ENCODE measurements around the gene CACNB4.

CACNB4 gene

DNA sequence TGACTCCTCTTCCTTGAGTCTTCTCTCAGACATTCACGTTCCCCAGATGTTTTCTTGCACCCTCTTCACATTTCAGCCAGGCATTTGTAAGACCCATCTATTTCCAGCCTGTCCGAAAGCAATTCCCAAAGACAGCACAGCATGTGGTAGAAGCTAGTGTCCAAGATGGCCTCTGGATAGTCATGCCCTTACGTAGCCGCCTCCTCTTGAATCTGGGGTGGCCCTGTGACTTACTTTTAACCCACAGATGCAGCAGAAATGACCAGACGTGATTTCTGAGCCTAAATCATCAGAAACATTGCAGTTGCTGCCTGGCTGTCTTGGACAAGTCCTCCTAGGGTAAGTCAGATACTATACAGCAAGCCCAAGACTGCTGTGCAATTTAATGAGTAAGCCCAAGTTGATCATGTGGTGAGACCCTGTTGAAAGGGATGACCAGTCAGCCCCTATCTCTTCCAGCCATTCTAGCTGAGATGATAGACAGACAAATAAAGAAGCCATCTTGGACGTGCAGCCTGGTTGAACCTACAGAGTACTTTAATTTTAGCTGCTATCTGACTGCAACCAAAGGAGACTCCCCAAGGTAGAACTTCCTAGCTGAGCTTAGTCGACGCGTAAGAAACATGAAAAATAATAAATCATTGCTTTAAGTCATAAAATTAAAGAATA lies 282.9 kb downstream of the CACNB4 start:
- 94% methylated on average over 9 of the region's 9 CpGs for WGBS
- no peak overlapping the region for H2BK15ac ChIP-seq (ENCODE audit: low read depth, poor library complexity, severe bottlenecking)
- H2BK12ac ChIP-seq (ENCODE audit: low read length in 2 of 2) = no peak overlapping the region
- H2AFZ ChIP-seq (ENCODE audit: low read depth, low read length) = no peak overlapping the region
- H3K18ac ChIP-seq (ENCODE audit: low read depth in 1 of 2, low read length in 2 of 2) = no peak overlapping the region
- no peaks in the 10 kb centered on the region for H3K27me3 ChIP-seq (ENCODE audit: control insufficient read depth in 1 of 2, insufficient read depth in 1 of 2, low read length in 2 of 2)
- H3K9me3 ChIP-seq (ENCODE audit: control insufficient read depth, low read length) = no peaks in the 10 kb centered on the region
- no peak overlapping the region for H3K23ac ChIP-seq (ENCODE audit: low read length in 2 of 2)
- no peak overlapping the region for H2AK5ac ChIP-seq (ENCODE audit: low read length, severe bottlenecking)
- no peak overlapping the region for H4K91ac ChIP-seq (ENCODE audit: low read length)
- H2BK5ac ChIP-seq (ENCODE audit: low read depth, low read length, poor library complexity, severe bottlenecking) = no peak overlapping the region
- no peak overlapping the region for H3K14ac ChIP-seq (ENCODE audit: low read length in 2 of 2)
- no peak overlapping the region for H3K27ac ChIP-seq (ENCODE audit: low read length, poor library complexity, severe bottlenecking)
- H3K36me3 ChIP-seq (ENCODE audit: control insufficient read depth in 1 of 2, insufficient read depth in 2 of 2, low read depth in 1 of 2, low read length in 2 of 2) = peaks cover 11 to 32% of the 10 kb centered on the region in 2 experiments
- peaks cover 9% of the 10 kb centered on the region for H3K79me1 ChIP-seq (replicated peaks; ENCODE audit: low read length, poor library complexity, severe bottlenecking)
- no peak for DNase-seq
- peaks cover 2% of the 10 kb centered on the region for H3K4me1 ChIP-seq (ENCODE audit: control insufficient read depth, insufficient read depth, low read depth, low read length)
- no peak overlapping the region for H3K4me3 ChIP-seq (ENCODE audit: insufficient read depth in 1 of 2, low read depth in 1 of 2, low read length in 2 of 2)
- no peak overlapping the region for H4K8ac ChIP-seq (ENCODE audit: low read length)
- H2BK120ac ChIP-seq (ENCODE audit: low read depth, low read length) = no peak overlapping the region
- no peak overlapping the region for H3K9ac ChIP-seq (ENCODE audit: low read length)
- H3K4ac ChIP-seq (ENCODE audit: low read depth in 1 of 2, low read length in 2 of 2) = no peak overlapping the region
- no peak overlapping the region for H3K4me2 ChIP-seq (ENCODE audit: low read length, poor library complexity, severe bottlenecking)

- Histone ChIP-seq H3K36me3 (ENCODE audit: control insufficient read depth in 1 of 2, insufficient read depth in 2 of 2, low read depth in 1 of 2, low read length in 2 of 2) (peaks cover 9 to 61% of the 10 kb centered on the region in 2 experiments), H2BK5ac (ENCODE audit: low read depth, low read length, poor library complexity, severe bottlenecking) (no peak overlapping the region), H2AK5ac (ENCODE audit: low read length, severe bottlenecking) (no peak overlapping the region), H4K8ac (ENCODE audit: low read length) (no peak overlapping the region), H3K4me3 (ENCODE audit: insufficient read depth in 1 of 2, low read depth in 1 of 2, low read length in 2 of 2) (no peak overlapping the region), H3K18ac (ENCODE audit: low read depth in 1 of 2, low read length in 2 of 2) (no peak overlapping the region), H3K27ac (ENCODE audit: low read length, poor library complexity, severe bottlenecking) (no peak overlapping the region), H2BK12ac (ENCODE audit: low read length in 2 of 2) (no peak overlapping the region), H3K4me1 (ENCODE audit: control insufficient read depth, insufficient read depth, low read depth, low read length) (peaks cover 1% of the 10 kb centered on the region), H3K9me3 (ENCODE audit: control insufficient read depth, low read length) (no peaks in the 10 kb centered on the region), H4K91ac (ENCODE audit: low read length) (no peak overlapping the region), H3K4me2 (ENCODE audit: low read length, poor library complexity, severe bottlenecking) (no peak overlapping the region), H2BK15ac (ENCODE audit: low read depth, poor library complexity, severe bottlenecking) (no peak overlapping the region), H3K4ac (ENCODE audit: low read depth in 1 of 2, low read length in 2 of 2) (no peak overlapping the region), H2BK120ac (ENCODE audit: low read depth, low read length) (no peak overlapping the region), H3K14ac (ENCODE audit: low read length in 2 of 2) (no peak overlapping the region), H3K23ac (ENCODE audit: low read length in 2 of 2) (no peak overlapping the region), H3K27me3 (ENCODE audit: control insufficient read depth in 1 of 2, insufficient read depth in 1 of 2, low read length in 2 of 2) (no peaks in the 10 kb centered on the region), H2AFZ (ENCODE audit: low read depth, low read length) (no peak overlapping the region), H3K79me1 (replicated peaks; ENCODE audit: low read length, poor library complexity, severe bottlenecking) (peaks cover 10% of the 10 kb centered on the region), H3K9ac (ENCODE audit: low read length) (no peak overlapping the region)
- DNase-seq = no peak
- WGBS = 100% methylated on average over 1 of the region's 1 CpG
Observed at GRCh38 chr2:151810489-151810888, 288.4 kb downstream of the CACNB4 start.

DNA sequence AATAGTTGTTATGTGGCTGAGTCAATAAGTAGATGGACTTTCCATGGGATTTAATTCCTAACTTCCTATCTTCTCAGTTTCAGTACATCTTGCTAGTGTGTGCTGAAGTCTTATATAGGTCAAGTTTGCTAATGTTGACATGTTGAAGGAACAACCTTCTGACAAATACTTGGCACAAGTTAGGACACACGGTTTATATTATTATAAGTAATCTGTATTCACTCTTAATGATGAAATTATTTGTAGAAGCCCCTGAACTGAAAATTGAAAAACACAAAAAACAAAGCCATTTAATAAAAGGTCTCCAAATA lies 289.8 kb downstream of the CACNB4 start:
- Histone ChIP-seq H3K9ac (ENCODE audit: low read length) (no peak overlapping the region), H2BK15ac (ENCODE audit: low read depth, poor library complexity, severe bottlenecking) (no peak overlapping the region), H3K36me3 (ENCODE audit: control insufficient read depth in 1 of 2, insufficient read depth in 2 of 2, low read depth in 1 of 2, low read length in 2 of 2) (peaks cover 9 to 68% of the 10 kb centered on the region in 2 experiments), H3K14ac (ENCODE audit: low read length in 2 of 2) (no peak overlapping the region), H3K79me1 (replicated peaks; ENCODE audit: low read length, poor library complexity, severe bottlenecking) (peaks cover 10% of the 10 kb centered on the region), H3K4me2 (ENCODE audit: low read length, poor library complexity, severe bottlenecking) (no peak overlapping the region), H3K4me1 (ENCODE audit: control insufficient read depth, insufficient read depth, low read depth, low read length) (peaks cover 1% of the 10 kb centered on the region), H2BK12ac (ENCODE audit: low read length in 2 of 2) (no peak overlapping the region), H3K23ac (ENCODE audit: low read length in 2 of 2) (no peak overlapping the region), H2BK5ac (ENCODE audit: low read depth, low read length, poor library complexity, severe bottlenecking) (no peak overlapping the region), H3K9me3 (ENCODE audit: control insufficient read depth, low read length) (no peaks in the 10 kb centered on the region), H3K4me3 (ENCODE audit: insufficient read depth in 1 of 2, low read depth in 1 of 2, low read length in 2 of 2) (no peak overlapping the region), H4K8ac (ENCODE audit: low read length) (no peak overlapping the region), H2AK5ac (ENCODE audit: low read length, severe bottlenecking) (no peak overlapping the region), H3K4ac (ENCODE audit: low read depth in 1 of 2, low read length in 2 of 2) (no peak overlapping the region), H2AFZ (ENCODE audit: low read depth, low read length) (no peak overlapping the region), H3K27ac (ENCODE audit: low read length, poor library complexity, severe bottlenecking) (no peak overlapping the region), H4K91ac (ENCODE audit: low read length) (no peak overlapping the region), H2BK120ac (ENCODE audit: low read depth, low read length) (no peak overlapping the region), H3K18ac (ENCODE audit: low read depth in 1 of 2, low read length in 2 of 2) (no peak overlapping the region), H3K27me3 (ENCODE audit: control insufficient read depth in 1 of 2, insufficient read depth in 1 of 2, low read length in 2 of 2) (no peaks in the 10 kb centered on the region)
- no CpG with 5 or more reads among the region's 1 CpG for WGBS
- no peak for DNase-seq

DNA sequence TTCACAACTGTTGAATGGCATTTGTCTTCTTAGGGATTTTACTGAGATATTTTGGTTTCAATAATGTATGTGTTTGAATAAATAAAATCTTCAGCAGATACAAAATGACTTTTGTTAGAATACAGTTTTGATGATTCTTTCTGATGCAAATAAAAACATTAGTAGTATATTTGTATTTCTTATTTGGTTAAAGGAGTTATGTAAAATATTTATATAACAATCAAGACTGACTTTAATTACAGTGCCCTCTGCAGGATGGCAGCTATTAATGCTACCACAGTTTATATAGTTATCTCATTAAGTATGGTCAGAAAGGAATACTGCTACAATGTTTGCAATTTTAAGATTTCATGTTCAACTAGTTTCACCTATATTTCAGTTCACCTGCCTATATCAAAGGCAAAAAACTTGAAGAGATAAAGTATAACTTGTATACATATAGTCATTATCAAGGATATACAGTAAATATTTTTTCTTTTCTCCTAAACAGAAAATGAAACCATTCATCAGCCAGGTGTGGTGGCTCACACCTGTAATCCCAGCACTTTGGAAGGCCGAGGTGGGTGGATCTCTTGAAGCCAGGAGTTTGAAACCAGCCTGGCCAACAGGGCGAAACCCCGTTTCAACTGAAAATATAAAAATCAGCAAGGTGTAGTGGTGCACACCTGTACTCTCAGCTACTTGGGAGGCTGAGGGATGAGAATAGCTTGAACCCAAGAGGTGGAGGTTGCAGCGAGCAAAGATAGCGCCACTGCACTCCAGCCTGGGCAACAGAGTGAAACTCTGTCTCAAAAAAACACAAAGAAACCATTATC lies 290.4 kb downstream of the CACNB4 start:
- H2BK12ac ChIP-seq (ENCODE audit: low read length in 2 of 2) = no peak overlapping the region
- no peaks in the 10 kb centered on the region for H3K9me3 ChIP-seq (ENCODE audit: control insufficient read depth, low read length)
- H3K4me2 ChIP-seq (ENCODE audit: low read length, poor library complexity, severe bottlenecking) = no peak overlapping the region
- H4K91ac ChIP-seq (ENCODE audit: low read length) = no peak overlapping the region
- no peak overlapping the region for H2BK5ac ChIP-seq (ENCODE audit: low read depth, low read length, poor library complexity, severe bottlenecking)
- no peak overlapping the region for H2AK5ac ChIP-seq (ENCODE audit: low read length, severe bottlenecking)
- H3K23ac ChIP-seq (ENCODE audit: low read length in 2 of 2) = no peak overlapping the region
- H3K14ac ChIP-seq (ENCODE audit: low read length in 2 of 2) = no peak overlapping the region
- no peak overlapping the region for H3K4me3 ChIP-seq (ENCODE audit: insufficient read depth in 1 of 2, low read depth in 1 of 2, low read length in 2 of 2)
- no peak overlapping the region for H2BK15ac ChIP-seq (ENCODE audit: low read depth, poor library complexity, severe bottlenecking)
- no peak overlapping the region for H3K27ac ChIP-seq (ENCODE audit: low read length, poor library complexity, severe bottlenecking)
- no peak overlapping the region for H2BK120ac ChIP-seq (ENCODE audit: low read depth, low read length)
- H4K8ac ChIP-seq (ENCODE audit: low read length) = no peak overlapping the region
- no peak overlapping the region for H3K9ac ChIP-seq (ENCODE audit: low read length)
- DNase-seq = peak; percentile 24
- H3K18ac ChIP-seq (ENCODE audit: low read depth in 1 of 2, low read length in 2 of 2) = no peak overlapping the region
- WGBS = 100% methylated on average over 3 of the region's 5 CpGs
- no peak overlapping the region for H3K4ac ChIP-seq (ENCODE audit: low read depth in 1 of 2, low read length in 2 of 2)
- peaks cover 10 to 65% of the 10 kb centered on the region in 2 experiments for H3K36me3 ChIP-seq (ENCODE audit: control insufficient read depth in 1 of 2, insufficient read depth in 2 of 2, low read depth in 1 of 2, low read length in 2 of 2)
- peaks cover 10% of the 10 kb centered on the region for H3K79me1 ChIP-seq (replicated peaks; ENCODE audit: low read length, poor library complexity, severe bottlenecking)
- H3K27me3 ChIP-seq (ENCODE audit: control insufficient read depth in 1 of 2, insufficient read depth in 1 of 2, low read length in 2 of 2) = no peaks in the 10 kb centered on the region
- no peak overlapping the region for H2AFZ ChIP-seq (ENCODE audit: low read depth, low read length)
- H3K4me1 ChIP-seq (ENCODE audit: control insufficient read depth, insufficient read depth, low read depth, low read length) = peaks cover 1% of the 10 kb centered on the region

All from mesenchymal stem cell (in vitro differentiated cells and primary cell).